Subcutaneous adipose tissue (tissue), 4 donors: ENCODE measurements around the gene C22orf15. TPM values are rescaled to one million over a fixed set of nuclear protein-coding genes. Genes with fewer than 3 reads are reported as not detected.

ENCODE experiments used
- total RNA-seq, 4 donors: library from RNA; depleted of rRNA; stranded (reverse); fragments of >200 nt; gene quantifications; one replicate each; pipeline ENCODE4 v1.1.0, GENCODE V29; 2016
- TF ChIP-seq, protein P1 (sequence below): fragments of 450-650 bp; IDR thresholded peaks from one replicate; pipeline ENCODE4 v1.5.1; 2016; ENCODE audit warnings: low read depth, mild to moderate bottlenecking, control low read depth, antibody characterized with exemption, moderate library complexity

C22orf15 gene
- total RNA-seq, 4 donors from 2014 or later: not detected

DNA sequence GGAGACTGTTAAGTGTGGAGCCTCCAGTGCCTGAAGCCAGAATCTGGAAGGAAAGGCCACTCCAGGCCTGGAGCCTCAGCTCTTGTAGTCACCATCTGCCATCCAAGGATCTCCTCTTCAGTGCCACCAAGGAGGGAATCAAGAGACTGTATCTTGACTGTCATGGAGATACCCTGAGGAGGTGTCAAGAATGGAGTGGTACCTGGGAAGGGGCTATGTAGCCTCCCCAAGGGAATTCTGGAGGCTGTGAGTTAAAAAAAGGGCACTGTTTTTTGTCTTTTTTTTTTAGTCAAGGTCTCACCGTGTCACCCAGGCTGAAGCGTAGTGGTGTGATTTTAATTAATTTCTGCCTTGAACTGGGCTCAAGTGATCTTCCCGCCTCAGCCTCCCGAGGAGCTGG is 3.2 kb upstream of the C22orf15 start:
- TF ChIP-seq, protein P1, sequence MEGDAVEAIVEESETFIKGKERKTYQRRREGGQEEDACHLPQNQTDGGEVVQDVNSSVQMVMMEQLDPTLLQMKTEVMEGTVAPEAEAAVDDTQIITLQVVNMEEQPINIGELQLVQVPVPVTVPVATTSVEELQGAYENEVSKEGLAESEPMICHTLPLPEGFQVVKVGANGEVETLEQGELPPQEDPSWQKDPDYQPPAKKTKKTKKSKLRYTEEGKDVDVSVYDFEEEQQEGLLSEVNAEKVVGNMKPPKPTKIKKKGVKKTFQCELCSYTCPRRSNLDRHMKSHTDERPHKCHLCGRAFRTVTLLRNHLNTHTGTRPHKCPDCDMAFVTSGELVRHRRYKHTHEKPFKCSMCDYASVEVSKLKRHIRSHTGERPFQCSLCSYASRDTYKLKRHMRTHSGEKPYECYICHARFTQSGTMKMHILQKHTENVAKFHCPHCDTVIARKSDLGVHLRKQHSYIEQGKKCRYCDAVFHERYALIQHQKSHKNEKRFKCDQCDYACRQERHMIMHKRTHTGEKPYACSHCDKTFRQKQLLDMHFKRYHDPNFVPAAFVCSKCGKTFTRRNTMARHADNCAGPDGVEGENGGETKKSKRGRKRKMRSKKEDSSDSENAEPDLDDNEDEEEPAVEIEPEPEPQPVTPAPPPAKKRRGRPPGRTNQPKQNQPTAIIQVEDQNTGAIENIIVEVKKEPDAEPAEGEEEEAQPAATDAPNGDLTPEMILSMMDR: no peak

DNA sequence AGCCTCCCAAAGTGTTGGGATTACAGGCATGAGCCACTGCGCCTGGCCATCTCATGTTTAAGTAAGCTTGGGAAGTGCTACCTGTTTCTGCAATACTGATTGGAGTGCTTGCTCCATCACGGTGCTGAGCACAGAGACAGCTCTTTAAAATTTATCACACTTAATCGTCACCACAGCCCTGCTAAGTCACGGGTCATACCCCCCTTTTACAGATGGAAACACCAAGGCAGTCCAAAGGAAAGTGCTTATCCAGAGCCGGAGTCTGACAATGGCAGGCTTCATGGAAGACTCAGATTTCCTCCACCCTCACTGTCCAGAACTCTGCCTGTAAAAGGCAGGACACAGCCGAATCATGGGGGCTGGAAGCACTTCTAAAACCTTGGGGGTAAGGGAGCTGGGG is 2.7 kb upstream of the C22orf15 start:
- TF ChIP-seq, protein P1: no peak

DNA sequence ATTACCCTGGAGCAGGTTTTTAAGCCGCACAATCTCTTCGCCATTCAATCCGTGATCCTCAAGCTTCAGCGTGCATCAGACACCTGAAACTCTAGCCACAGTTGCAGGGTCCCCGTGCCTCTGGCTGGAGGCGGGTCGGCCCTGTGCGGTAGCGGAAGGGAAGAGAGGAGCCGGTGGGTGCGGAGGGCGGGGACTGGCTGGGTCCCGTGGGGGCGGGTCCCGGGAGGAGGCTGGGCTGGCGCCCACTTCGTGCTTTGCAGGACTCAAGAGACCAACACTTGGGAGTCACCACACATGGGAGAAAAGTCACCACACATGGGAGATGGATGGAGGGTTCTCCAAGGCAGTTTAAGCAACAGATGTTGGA is 772 bp downstream of the C22orf15 start:
- TF ChIP-seq, protein P1: no peak

DNA sequence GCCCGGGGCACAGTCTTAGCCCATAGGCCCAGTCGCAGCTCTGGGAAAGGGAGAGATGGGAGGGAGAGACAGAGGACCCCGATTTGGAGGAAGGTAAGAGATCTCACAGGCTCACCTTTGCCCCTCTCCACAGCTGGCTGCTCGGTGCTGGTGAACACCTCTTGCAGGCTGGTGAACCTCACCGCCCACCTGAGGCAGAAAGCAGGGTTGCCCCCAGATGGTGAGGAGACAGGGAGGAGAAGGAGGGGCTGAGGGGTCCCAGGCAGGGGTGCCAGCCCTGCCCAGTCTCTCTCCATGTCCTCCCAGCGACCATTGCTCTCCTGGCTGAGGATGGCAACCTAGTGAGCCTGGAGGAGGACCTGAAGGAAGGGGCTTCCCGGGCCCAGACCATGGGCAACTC is 1.2 kb downstream of the C22orf15 start:
- TF ChIP-seq, protein P1: no peak

DNA sequence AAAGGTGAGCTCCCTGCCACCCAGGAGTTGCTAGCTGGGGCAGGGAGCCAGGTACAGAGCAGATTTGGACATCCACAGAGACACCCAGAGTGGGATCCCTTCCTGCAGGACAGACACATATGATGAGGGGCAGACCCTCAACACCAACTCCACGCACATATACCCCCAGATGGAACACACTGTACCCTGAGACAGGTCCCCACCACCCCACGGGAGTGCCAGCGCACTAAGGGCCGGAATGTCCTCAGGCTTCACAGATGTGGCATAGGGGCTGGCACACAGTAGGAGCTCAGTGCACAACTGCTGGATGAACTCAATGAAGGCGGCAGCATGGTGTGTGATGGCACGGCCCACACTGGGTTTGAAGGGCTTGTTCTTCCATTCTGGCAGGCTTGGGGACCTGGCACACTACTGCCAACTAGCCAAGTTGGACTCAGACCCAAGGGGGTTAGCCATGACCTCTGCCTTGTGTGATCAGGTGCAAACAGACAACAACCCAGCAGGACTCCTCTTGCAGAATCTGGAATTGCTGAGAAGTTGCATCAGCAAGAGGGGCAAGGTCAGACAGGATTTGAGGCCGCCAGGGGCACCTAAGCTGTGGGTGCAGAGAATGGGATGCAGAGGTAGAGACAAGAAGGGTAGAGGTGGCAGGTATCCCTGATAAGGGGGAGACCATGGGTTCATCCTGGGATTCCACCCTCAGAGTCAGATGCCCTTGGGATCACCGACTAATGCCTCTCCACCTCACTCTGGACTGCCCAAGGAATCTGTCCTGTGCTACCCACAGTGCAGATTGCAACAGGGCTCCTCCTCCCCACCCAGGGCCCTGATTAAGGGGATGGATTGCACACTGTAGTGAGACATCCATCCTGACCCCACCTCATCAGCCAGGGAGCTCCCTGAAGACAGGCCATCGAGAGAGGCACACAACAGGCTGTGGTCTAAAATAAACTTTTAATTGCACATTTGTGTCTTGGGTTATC is 2.4 kb downstream of the C22orf15 start:
- TF ChIP-seq, protein P1: no peak

DNA sequence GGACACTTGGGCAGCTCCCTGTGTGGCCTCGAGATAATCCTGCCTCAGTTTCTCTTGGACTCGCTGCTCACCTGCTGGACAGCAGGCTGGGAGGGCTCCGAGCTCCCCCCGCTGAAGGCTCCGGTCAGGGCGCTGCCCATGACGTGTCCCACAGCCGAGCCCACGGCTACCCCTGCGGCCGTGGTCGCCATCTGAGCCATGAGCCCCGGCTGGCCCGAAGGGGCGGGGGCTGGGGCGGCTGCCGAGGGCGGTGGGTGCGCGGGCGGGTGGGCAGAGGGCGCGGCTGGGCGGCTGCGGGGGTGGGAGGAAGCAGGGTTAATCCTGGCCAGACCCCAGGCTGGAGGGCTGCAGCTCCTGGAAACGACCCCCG is 4.5 kb downstream of the C22orf15 start:
- TF ChIP-seq, protein P1: no peak

DNA sequence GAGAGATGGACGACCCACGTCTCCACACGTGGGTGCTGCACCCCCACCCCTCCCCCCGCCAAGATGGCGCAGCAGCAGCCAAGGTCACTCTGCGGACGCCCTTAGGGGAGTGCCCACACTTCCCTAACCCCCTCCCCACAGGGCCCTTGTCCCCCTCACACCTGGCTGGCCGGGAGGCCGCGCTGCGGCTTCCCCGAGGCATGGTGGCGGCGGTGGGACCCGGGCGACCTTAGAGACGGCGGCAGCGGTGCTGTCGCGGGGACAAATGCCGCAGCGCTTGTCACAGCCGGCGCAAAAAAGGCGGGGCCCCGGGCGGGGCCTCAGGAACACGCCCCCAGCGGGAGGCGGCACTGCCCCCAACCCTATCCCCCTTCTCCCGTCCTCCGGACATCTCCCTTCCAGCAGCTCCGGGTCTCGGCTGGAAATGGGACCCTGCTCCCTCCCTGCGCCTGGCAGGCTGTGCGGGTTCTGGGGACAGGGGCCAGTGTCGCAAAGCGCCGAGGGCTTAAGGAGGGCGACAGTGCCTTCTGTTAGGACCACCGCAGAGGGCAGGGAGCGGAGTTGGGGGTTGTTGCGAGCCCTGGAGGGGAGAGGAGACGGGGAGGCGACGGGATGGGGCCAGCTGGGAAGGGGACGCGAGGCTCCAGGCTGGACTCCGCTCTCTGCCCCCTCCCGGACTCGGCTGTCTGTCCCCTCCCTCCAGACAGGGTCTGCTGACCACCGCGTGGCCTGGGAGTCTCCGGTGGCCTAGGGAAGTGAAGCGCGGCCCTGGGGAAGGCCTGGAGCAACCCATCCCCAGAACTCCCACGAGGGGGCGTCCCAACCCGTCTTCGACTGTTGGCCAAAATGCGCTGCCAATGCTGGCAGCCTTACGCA is 5.1 kb downstream of the C22orf15 start, which contains the start of gene CHCHD10:
TSS of gene CHCHD10 (minus strand) at position 300 of the 876 bp plus-strand sequence. CDS start at position 202, 98 bp downstream.
- TF ChIP-seq, protein P1: no peak
